Endothelial cell of umbilical vein (primary cell): Measurements from ENCODE around the gene KCNMA1. TPM values are rescaled to one million over a fixed set of nuclear protein-coding genes. Genes with fewer than 3 reads are reported as not detected.

Source experiments
- BruUV-seq: library from RNA; stranded (reverse); fragments of 400-500 nt; replicated peaks from 2 replicates; lab custom pipeline; 2021; lab: Mats Ljungman, UMichigan
- CTCF ChIA-PET: fragments of 300-600, 350-600 bp; sonication (Branson Sonifier 250); formaldehyde crosslinking; loops from one replicate; lab custom pipeline; 2021; ENCODE audit warnings: antibody characterized with exemption, inconsistent platforms; lab: Charles Lee
- POLR2A ChIA-PET: fragments of 300-600, 350-600 bp; sonication (Branson Sonifier 250); formaldehyde crosslinking; loops from one replicate; lab custom pipeline; 2021; ENCODE audit warnings: antibody characterized with exemption, inconsistent platforms; lab: Charles Lee
- DNase-seq: peaks from one replicate; pipeline ENCODE4 v3.0.0-alpha.2; 2011; ENCODE audit warnings: low read depth, low spot score
- FAIRE-seq: peaks from 2 replicates; lab custom pipeline; 2011; peaks lifted over from hg19 to GRCh38; lab: Jason Lieb, UNC
- H2AFZ ChIP-seq: 2 replicates; pipeline ENCODE4 v1.6.0; 2012; ENCODE audit warnings: low read depth, low read length, control low read depth, inconsistent platforms
- H3K27ac ChIP-seq: 2 replicates; pipeline ENCODE4 v1.5.1; 2011; ENCODE audit warnings: low read depth, mild to moderate bottlenecking, control low read depth, low read length, moderate library complexity; ENCODE audit not compliant: insufficient read depth
- H3K27me3 ChIP-seq, 2 experiments: 2 replicates each; pipeline versions ENCODE4 v1.6.0 to v1.6.1; 2011; ENCODE audit warnings: low read length in 2 of 2, mixed read lengths in 1 of 2; ENCODE audit not compliant: control insufficient read depth in 2 of 2, insufficient read depth in 2 of 2
- H3K36me3 ChIP-seq, 2 experiments: 2 replicates in 1 of 2; 3 replicates in 1 of 2; pipeline ENCODE4 v1.5.1; 2011; ENCODE audit warnings: low read length in 2 of 2, mild to moderate bottlenecking in 1 of 2, moderate library complexity in 1 of 2; ENCODE audit not compliant: control insufficient read depth in 2 of 2, insufficient read depth in 2 of 2; ENCODE audit errors: extremely low read depth in 1 of 2
- H3K4me1 ChIP-seq: 3 replicates; pipeline ENCODE4 v1.5.1; 2011; ENCODE audit warnings: mild to moderate bottlenecking, low read length; ENCODE audit not compliant: control insufficient read depth, insufficient read depth; ENCODE audit errors: extremely low read depth
- H3K4me2 ChIP-seq: 2 replicates; pipeline ENCODE4 v1.6.1; 2011; ENCODE audit warnings: low read length, control low read depth, mixed read lengths; ENCODE audit not compliant: insufficient read depth
- H3K4me3 ChIP-seq, 3 experiments: fragments of 200-600 bp in 1 of 3; sonication (generic), shearing (Covaris generic) in 1 of 3; replicated peaks in 1 of 3; 2 replicates each; pipeline ENCODE4 v1.5.1; 2011 to 2016; ENCODE audit warnings: control low read depth in 3 of 3, low read length in 3 of 3, mild to moderate bottlenecking in 2 of 3, inconsistent platforms in 1 of 3, low read depth in 1 of 3, moderate library complexity in 1 of 3; ENCODE audit not compliant: insufficient read depth in 1 of 3
- H3K79me2 ChIP-seq: 2 replicates; pipeline ENCODE4 v1.6.0; 2012; ENCODE audit warnings: low read length, inconsistent platforms; ENCODE audit not compliant: control insufficient read depth, insufficient read depth
- H3K9ac ChIP-seq: replicated peaks from 2 replicates; pipeline ENCODE3; 2011; ENCODE audit warnings: low read length, control low read depth; ENCODE audit not compliant: insufficient read depth; ENCODE audit errors: extremely low read depth
- H3K9me1 ChIP-seq: replicated peaks from 3 replicates; pipeline ENCODE4 v1.6.0; 2011; ENCODE audit warnings: mild to moderate bottlenecking, low read length; ENCODE audit not compliant: control insufficient read depth, insufficient read depth; ENCODE audit errors: extremely low read depth
- H3K9me3 ChIP-seq: replicated peaks from 2 replicates; pipeline ENCODE4 v1.5.1; 2012; ENCODE audit warnings: low read length, inconsistent platforms; ENCODE audit not compliant: control insufficient read depth, insufficient read depth
- H4K20me1 ChIP-seq: replicated peaks from 2 replicates; pipeline ENCODE3; 2011; ENCODE audit warnings: mild to moderate bottlenecking, low read length; ENCODE audit not compliant: control insufficient read depth, insufficient read depth; ENCODE audit errors: extremely low read depth
- GATA2 ChIP-seq: IDR thresholded peaks from 2 replicates; pipeline ENCODE4 v1.7.0; 2011; ENCODE audit warnings: low read depth, mild to moderate bottlenecking, moderate library complexity, mixed read lengths, low read length; ENCODE audit not compliant: insufficient read length, insufficient read depth
- JUN ChIP-seq: IDR thresholded peaks from 2 replicates; pipeline ENCODE4 v1.6.1; 2011; ENCODE audit warnings: borderline replicate concordance, low read depth; ENCODE audit not compliant: insufficient read length, insufficient read depth
- MAX ChIP-seq: IDR thresholded peaks from 2 replicates; pipeline ENCODE4 v1.6.1; 2011; ENCODE audit not compliant: insufficient read depth, insufficient read length
- dilution Hi-C: fragments of 300-500 bp; cut with MboI; formaldehyde crosslinking; loops from one replicate; pipeline ENCODE4 v1.15.0; 2019; ENCODE audit warnings: low sequenced_read_pairs; ENCODE audit not compliant: extremely low pct_ligation_motif_present
- intact Hi-C: fragments of 100-400 bp; cut with micrococcal nuclease; formaldehyde crosslinking; loops from one replicate; pipeline ENCODE4 v1.10.0; 2022
- polyA plus RNA-seq, 4 experiments: library from polyadenylated mRNA; depleted of rRNA in 3 of 4; stranded (reverse) in 3 of 4; unstranded in 1 of 4; fragments of >200 nt; gene quantifications; 2 replicates each; pipeline versions ENCODE4 v1.2.1 to v1.2.3, GENCODE V29; 2011 to 2012; ENCODE audit warnings: missing spikeins in 1 of 4
- total RNA-seq: library from RNA; stranded (reverse); gene quantifications from 2 replicates; pipeline ENCODE4 v1.2.3, GENCODE V29; 2021

The KCNMA1 gene
- total and polyA plus RNA-seq, 2 donors (not counting 3 experiments of a cell fraction or from before 2014, with no cell fraction given) = 0.10 to 0.82 TPM

DNA sequence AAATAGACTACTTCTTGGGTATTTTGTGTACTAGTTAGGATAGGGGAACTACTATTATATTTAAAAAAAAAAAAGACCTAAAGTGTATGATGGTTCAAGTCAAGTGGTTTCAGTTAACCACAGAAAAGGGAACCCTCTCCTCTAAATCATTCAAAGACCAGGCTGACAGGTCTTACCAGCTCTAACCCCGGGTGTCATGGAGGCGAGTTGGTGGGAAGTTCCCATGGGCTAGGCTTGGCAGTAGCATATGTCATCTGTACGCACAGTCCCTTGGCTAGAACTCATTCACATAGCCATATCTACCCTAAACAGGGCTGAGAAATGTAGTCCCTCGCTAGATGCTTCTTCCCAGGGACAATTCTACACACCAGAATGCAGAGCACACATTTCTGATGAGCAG, 37.7 kb upstream of the KCNMA1 start:
- H3K4me3 ChIP-seq = no peak overlapping the region

DNA sequence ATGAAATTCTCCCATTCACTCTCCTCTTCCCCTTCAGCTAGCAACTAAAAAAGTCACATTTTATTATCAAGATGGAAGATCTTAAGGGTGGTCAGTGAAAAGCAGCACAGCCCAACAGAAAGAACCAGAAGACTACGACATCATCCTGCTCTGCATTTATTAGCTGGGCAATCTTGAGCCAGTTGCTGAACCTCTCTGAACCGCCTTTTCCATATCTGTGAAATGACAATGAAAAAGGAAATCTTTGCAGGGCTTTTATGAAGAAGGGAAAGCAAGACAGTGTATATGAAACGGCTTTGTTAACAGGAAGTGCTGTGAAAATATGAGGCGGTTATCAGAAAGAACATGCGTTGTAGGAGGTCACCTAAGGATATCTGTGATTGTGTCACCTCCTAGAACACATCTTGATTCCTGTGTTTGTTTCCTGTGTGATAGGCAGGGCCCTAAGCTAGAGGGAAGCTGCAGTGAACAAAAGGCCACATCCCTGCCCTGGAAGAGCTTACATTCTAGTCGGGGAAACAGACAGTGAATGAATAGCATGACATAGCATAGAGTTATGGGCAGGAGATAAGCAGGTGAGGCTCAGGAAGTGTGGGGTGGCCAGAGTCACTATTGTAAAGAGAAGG, 36.0 kb upstream of the KCNMA1 start:
- H3K4me1 ChIP-seq = no peaks in the 10 kb centered on the region
- FAIRE-seq (no peak), DNase-seq (peak; percentile 7)
- H3K27me3 ChIP-seq = peaks cover 0 to 3% of the 10 kb centered on the region in 2 experiments
- no peak overlapping the region for H3K4me3 ChIP-seq
- H3K27ac ChIP-seq = no peak overlapping the region
- POLR2A ChIA-PET = no interaction called here
- dilution Hi-C loops (no loop called here), intact Hi-C loops (no loop called here)
- H3K79me2 ChIP-seq = no peaks in the 10 kb centered on the region
- no TSS peak for BruUV-seq
- H3K9me1 ChIP-seq = no peaks in the 10 kb centered on the region
- TF ChIP-seq GATA2 (peak; percentile 9), MAX (no peak)
- no peak overlapping the region for H3K4me2 ChIP-seq
- CTCF ChIA-PET = interaction anchor here (0.8 to 1.6 kb wide), 2 partner anchors 9 to 499 kb away, joined by 3 to 4 read pairs; no protein-coding TSS in a partner anchor
- no peaks in the 10 kb centered on the region for H4K20me1 ChIP-seq
- H2AFZ ChIP-seq = no peak overlapping the region
- no peaks in the 10 kb centered on the region for H3K36me3 ChIP-seq
- no peaks in the 10 kb centered on the region for H3K9me3 ChIP-seq
- H3K9ac ChIP-seq = no peak overlapping the region

More for the DNA sequence above, 37.7 kb upstream of the KCNMA1 start:
- no TSS peak for BruUV-seq
- DNase-seq (no peak), FAIRE-seq (no peak)
- POLR2A ChIA-PET = no interaction called here
- CTCF ChIA-PET = interaction anchor here (1.0 kb wide), 1 partner anchor 32 kb away, joined by 3 read pairs; no protein-coding TSS in a partner anchor
- Histone ChIP-seq H2AFZ (no peak overlapping the region), H3K9me1 (no peaks in the 10 kb centered on the region), H3K4me2 (no peak overlapping the region), H3K36me3 (no peaks in the 10 kb centered on the region), H3K27ac (no peak overlapping the region), H3K27me3 (peaks cover 0 to 3% of the 10 kb centered on the region in 2 experiments), H3K79me2 (no peaks in the 10 kb centered on the region), H4K20me1 (no peaks in the 10 kb centered on the region), H3K4me1 (no peaks in the 10 kb centered on the region), H3K9me3 (no peaks in the 10 kb centered on the region), H3K9ac (no peak overlapping the region)
- dilution Hi-C loops (no loop called here), intact Hi-C loops (no loop called here)
- no peak for TF ChIP-seq JUN
